ENCODE results near the gene AFF3.

AFF3 gene

GRCh38 chr2:100137318-100137717, 5.1 kb downstream of the AFF3 start:
- no peak for TF ChIP-seq EZH2phosphoT487 (IDR thresholded peaks at IDR 0.05; ENCODE audit: low read depth)
- no peak for TF ChIP-seq CTCF (IDR thresholded peaks at IDR 0.05; ENCODE audit: low read depth, low read length)
- Histone ChIP-seq H3K27ac (ENCODE audit: low read length) (peak overlapping the region; percentile 97), H3K79me2 (ENCODE audit: low read length) (peaks cover 95% of the 10 kb centered on the region), H3K36me3 (replicated peaks; ENCODE audit: low read depth, low read length) (peaks cover 58% of the 10 kb centered on the region), H3K27me3 (ENCODE audit: low read depth, low read length) (no peaks in the 10 kb centered on the region), H4K20me1 (ENCODE audit: insufficient read depth, low read length) (peaks cover 56% of the 10 kb centered on the region), H3K9ac (ENCODE audit: low read length) (peak overlapping the region; percentile 40; the same call in 1 of the 2 replicates), H3K4me3 (ENCODE audit: low read length) (peak overlapping the region; percentile 89), H3K4me2 (ENCODE audit: low read length) (peak overlapping the region; percentile 97), H3K9me3 (ENCODE audit: insufficient read depth, low read length) (no peaks in the 10 kb centered on the region), H3K4me1 (ENCODE audit: low read length) (peaks cover 70% of the 10 kb centered on the region), H2AFZ (ENCODE audit: low read depth, low read length) (no peak overlapping the region)

- Histone ChIP-seq H3K27ac (ENCODE audit: low read length) (peak overlapping the region; percentile 97), H2AFZ (ENCODE audit: low read depth, low read length) (no peak overlapping the region), H3K9me3 (ENCODE audit: insufficient read depth, low read length) (no peaks in the 10 kb centered on the region), H3K79me2 (ENCODE audit: low read length) (peaks cover 95% of the 10 kb centered on the region), H3K4me2 (ENCODE audit: low read length) (peak overlapping the region; percentile 97), H4K20me1 (ENCODE audit: insufficient read depth, low read length) (peaks cover 65% of the 10 kb centered on the region), H3K36me3 (replicated peaks; ENCODE audit: low read depth, low read length) (peaks cover 58% of the 10 kb centered on the region), H3K27me3 (ENCODE audit: low read depth, low read length) (no peaks in the 10 kb centered on the region), H3K4me3 (ENCODE audit: low read length) (peak overlapping the region; percentile 89), H3K4me1 (ENCODE audit: low read length) (peaks cover 79% of the 10 kb centered on the region), H3K9ac (ENCODE audit: low read length) (peak overlapping the region; percentile 58)
- TF ChIP-seq CTCF (IDR thresholded peaks at IDR 0.05; ENCODE audit: low read depth, low read length) (no peak), EZH2phosphoT487 (IDR thresholded peaks at IDR 0.05; ENCODE audit: low read depth) (peak; percentile 54; the same call in 1 of the 2 replicates)
Observed at GRCh38 chr2:100136310-100136709, 6.1 kb downstream of the AFF3 start.

- peaks cover 87% of the 10 kb centered on the region for H3K4me1 ChIP-seq (ENCODE audit: low read length)
- H3K9me3 ChIP-seq (ENCODE audit: insufficient read depth, low read length), result no peaks in the 10 kb centered on the region
- no peaks in the 10 kb centered on the region for H3K27me3 ChIP-seq (ENCODE audit: low read depth, low read length)
- peak overlapping the region; percentile 97 for H3K27ac ChIP-seq (ENCODE audit: low read length)
- H3K4me3 ChIP-seq (ENCODE audit: low read length), result peak overlapping the region; percentile 65
- peak overlapping the region; percentile 58; the same call in 1 of the 2 replicates for H3K9ac ChIP-seq (ENCODE audit: low read length)
- H4K20me1 ChIP-seq (ENCODE audit: insufficient read depth, low read length), result peaks cover 72% of the 10 kb centered on the region
- peaks cover 94% of the 10 kb centered on the region for H3K79me2 ChIP-seq (ENCODE audit: low read length)
- no peak overlapping the region for H2AFZ ChIP-seq (ENCODE audit: low read depth, low read length)
- peaks cover 52% of the 10 kb centered on the region for H3K36me3 ChIP-seq (replicated peaks; ENCODE audit: low read depth, low read length)
- no peak for TF ChIP-seq EZH2phosphoT487 (IDR thresholded peaks at IDR 0.05; ENCODE audit: low read depth)
- no peak for TF ChIP-seq CTCF (IDR thresholded peaks at IDR 0.05; ENCODE audit: low read depth, low read length)
- H3K4me2 ChIP-seq (ENCODE audit: low read length), result peak overlapping the region; percentile 97
Observed at GRCh38 chr2:100135415-100135814, 7.0 kb downstream of the AFF3 start.

- Histone ChIP-seq H3K4me2 (ENCODE audit: low read length) (peak overlapping the region; percentile 31), H3K9ac (ENCODE audit: low read length) (no peak overlapping the region), H3K9me3 (ENCODE audit: insufficient read depth, low read length) (no peaks in the 10 kb centered on the region), H2AFZ (ENCODE audit: low read depth, low read length) (no peak overlapping the region), H3K27ac (ENCODE audit: low read length) (peak overlapping the region; percentile 33), H3K4me3 (ENCODE audit: low read length) (no peak overlapping the region), H4K20me1 (ENCODE audit: insufficient read depth, low read length) (peaks cover 68% of the 10 kb centered on the region), H3K27me3 (ENCODE audit: low read depth, low read length) (no peaks in the 10 kb centered on the region), H3K4me1 (ENCODE audit: low read length) (peaks cover 45% of the 10 kb centered on the region), H3K79me2 (ENCODE audit: low read length) (peaks cover 93% of the 10 kb centered on the region), H3K36me3 (replicated peaks; ENCODE audit: low read depth, low read length) (peaks cover 50% of the 10 kb centered on the region)
- TF ChIP-seq EZH2phosphoT487 (IDR thresholded peaks at IDR 0.05; ENCODE audit: low read depth) (no peak), CTCF (IDR thresholded peaks at IDR 0.05; ENCODE audit: low read depth, low read length) (no peak)
Observed at GRCh38 chr2:100130595-100131391, 11.6 kb downstream of the AFF3 start.
